NCI-H187 treated with DMSO at 0.1 percent for 48 hours (cell line): ENCODE data around the gene TMUB1.

Experiments
- DNase-seq: peaks from one replicate; lab custom pipeline; 2025; lab: John Stamatoyannopoulos, UW

TMUB1 gene

GRCh38 chr7:151121380-151122170 is 38.3 kb upstream of the TMUB1 start:
- DNase-seq, result no peak

- DNase-seq, result no peak
Observed at GRCh38 chr7:151120896-151121295, 37.6 kb upstream of the TMUB1 start.

- DNase-seq, result no peak
Observed at GRCh38 chr7:151119902-151120301, 36.6 kb upstream of the TMUB1 start.

GRCh38 chr7:151119055-151119415 is 35.7 kb upstream of the TMUB1 start:
- DNase-seq, result no peak

- no peak for DNase-seq
Observed at GRCh38 chr7:151118108-151119054, 35.1 kb upstream of the TMUB1 start.

GRCh38 chr7:151117565-151117964 is 34.3 kb upstream of the TMUB1 start:
- no peak for DNase-seq

GRCh38 chr7:151116603-151117440 is 33.5 kb upstream of the TMUB1 start:
- DNase-seq, result no peak

GRCh38 chr7:151115836-151116418 is 32.6 kb upstream of the TMUB1 start:
- DNase-seq, result no peak

GRCh38 chr7:151115121-151115835 is 32.0 kb upstream of the TMUB1 start:
- no peak for DNase-seq

- no peak for DNase-seq
Observed at GRCh38 chr7:151114151-151115090, 31.1 kb upstream of the TMUB1 start.

- DNase-seq, result no peak
Observed at GRCh38 chr7:151113344-151114150, 30.3 kb upstream of the TMUB1 start.

GRCh38 chr7:151110941-151111645 is 27.8 kb upstream of the TMUB1 start:
- DNase-seq, result no peak

GRCh38 chr7:151110236-151110940 is 27.1 kb upstream of the TMUB1 start:
- DNase-seq, result no peak

GRCh38 chr7:151109094-151110048 is 26.1 kb upstream of the TMUB1 start:
- DNase-seq, result no peak

- DNase-seq, result no peak
Observed at GRCh38 chr7:151107882-151108281, 24.6 kb upstream of the TMUB1 start.

- DNase-seq, result no peak
Observed at GRCh38 chr7:151104411-151105235, 21.3 kb upstream of the TMUB1 start.
